ENCODE results near the gene CARD10.
"Not testable (repeated sequence)": the region's sequence is repeated elsewhere in the genome, so short reads cannot be mapped to it uniquely, and the experiment has no call there.

- not testable (repeated sequence) for TF ChIP-seq CTCF (conservative IDR thresholded peaks at IDR 0.05); EZH2 (IDR thresholded peaks at IDR 0.05; ENCODE audit: low read depth)
Observed at GRCh38 chr22:37542416-37542815, 23.2 kb upstream of the CARD10 start.
